HG03108 (cell line): ENCODE results near the gene CBFA2T3.

Experiments used
- ATAC-seq: cut with Tn5 transposase; IDR thresholded peaks from one replicate; pipeline ENCODE4 v1.9.1; 2021; ENCODE audit warnings: moderate library complexity; ENCODE audit not compliant: unreplicated experiment

Gene CBFA2T3

GRCh38 chr16:88865310-88865709 lies 111.7 kb downstream of the CBFA2T3 start:
- no peak for ATAC-seq

- ATAC-seq: no peak
Observed at GRCh38 chr16:88864521-88864920, 112.5 kb downstream of the CBFA2T3 start.

- no peak for ATAC-seq
Observed at GRCh38 chr16:88864099-88864498, 112.9 kb downstream of the CBFA2T3 start.

- no peak for ATAC-seq
Observed at GRCh38 chr16:88863426-88863825, 113.6 kb downstream of the CBFA2T3 start.

- no peak for ATAC-seq
Observed at GRCh38 chr16:88862968-88863367, 114.0 kb downstream of the CBFA2T3 start.

- ATAC-seq: no peak
Observed at GRCh38 chr16:88861359-88861758, 115.6 kb downstream of the CBFA2T3 start.

- no peak for ATAC-seq
Observed at GRCh38 chr16:88859381-88860091, 117.5 kb downstream of the CBFA2T3 start.

- peak; percentile 40 for ATAC-seq
Observed at GRCh38 chr16:88857728-88858339, 119.2 kb downstream of the CBFA2T3 start.

GRCh38 chr16:88856828-88857727 lies 119.9 kb downstream of the CBFA2T3 start, which contains the start of the genes GALNS and TRAPPC2L:
Gene GALNS, minus strand, starts transcription at chr16:88856947. Its CDS starts 70 bp downstream, at chr16:88856877.
Gene TRAPPC2L, plus strand, starts transcription at chr16:88857127. Its CDS starts 24 bp downstream, at chr16:88857151.
- peak; percentile 75 for ATAC-seq

- no peak for ATAC-seq
Observed at GRCh38 chr16:88856122-88856827, 120.7 kb downstream of the CBFA2T3 start.

- ATAC-seq: no peak
Observed at GRCh38 chr16:88855736-88856121, 121.3 kb downstream of the CBFA2T3 start.

GRCh38 chr16:88855176-88855575 lies 121.8 kb downstream of the CBFA2T3 start:
- no peak for ATAC-seq

- ATAC-seq: no peak
Observed at GRCh38 chr16:88854306-88855111, 122.5 kb downstream of the CBFA2T3 start.

- no peak for ATAC-seq
Observed at GRCh38 chr16:88853325-88853941, 123.6 kb downstream of the CBFA2T3 start.

- no peak for ATAC-seq
Observed at GRCh38 chr16:88851616-88852015, 125.4 kb downstream of the CBFA2T3 start.

GRCh38 chr16:88850531-88851199 lies 126.3 kb downstream of the CBFA2T3 start:
- ATAC-seq: no peak

- no peak for ATAC-seq
Observed at GRCh38 chr16:88848557-88848956, 128.4 kb downstream of the CBFA2T3 start.

GRCh38 chr16:88847654-88848053 lies 129.4 kb downstream of the CBFA2T3 start:
- no peak for ATAC-seq

- no peak for ATAC-seq
Observed at GRCh38 chr16:88846088-88846487, 130.9 kb downstream of the CBFA2T3 start.
